Esophagus muscularis mucosa (tissue), 4 donors: ENCODE data around the gene TCF7. TPM values are rescaled to one million over a fixed set of nuclear protein-coding genes. Genes with fewer than 3 reads are reported as not detected.
A peak's percentile ranks its signal among the peaks of the same experiment; 100 is the strongest.

Experiments used
- DNase-seq: peaks from one replicate; pipeline ENCODE4 v3.0.0-alpha.2; 2017; ENCODE audit errors: extremely low spot score
- H3K27ac ChIP-seq, 4 donors: fragments of 200-600 bp; sonication (generic); replicated peaks in 1 of 4; 1 replicate in 3 of 4; 2 replicates in 1 of 4; pipeline ENCODE4 v1.5.1; 2016 to 2019; ENCODE audit warnings: mild to moderate bottlenecking in 1 of 4
- H3K27me3 ChIP-seq, 4 donors: fragments of 200-600 bp; sonication (generic); one replicate each; pipeline versions ENCODE4 v1.5.1 to v1.6.0; 2016 to 2019
- H3K36me3 ChIP-seq, 4 donors: fragments of 200-600 bp; sonication (generic); one replicate each; pipeline ENCODE4 v1.5.1; 2016 to 2019
- H3K4me1 ChIP-seq, 4 donors: fragments of 200-600 bp; sonication (generic); one replicate each; pipeline ENCODE4 v1.5.1; 2016 to 2019
- H3K4me3 ChIP-seq, 4 donors: fragments of 200-600 bp; sonication (generic); 1 replicate in 2 of 4; 2 replicates in 2 of 4; pipeline ENCODE4 v1.5.1; 2016 to 2019; ENCODE audit warnings: mild to moderate bottlenecking in 4 of 4, moderate library complexity in 1 of 4
- H3K9me3 ChIP-seq, 4 donors: fragments of 200-600 bp; sonication (generic); 1 replicate in 3 of 4; 2 replicates in 1 of 4; pipeline ENCODE4 v1.5.1; 2016 to 2019
- EP300 ChIP-seq: sonication (generic); formaldehyde crosslinking; IDR thresholded peaks from one replicate; pipeline ENCODE4 v1.6.1; 2017; ENCODE audit warnings: antibody characterized with exemption
- POLR2A ChIP-seq: fragments of 450-650 bp; IDR thresholded peaks from one replicate; pipeline ENCODE4 v1.6.1; 2017; ENCODE audit warnings: antibody characterized with exemption, moderate library complexity, mild to moderate bottlenecking, low read depth
- POLR2AphosphoS5 ChIP-seq, 2 donors: sonication (generic); formaldehyde crosslinking; IDR thresholded peaks; one replicate each; pipeline ENCODE4 v1.6.1; 2017; ENCODE audit warnings: antibody characterized with exemption in 2 of 2
- WGBS: methylation state at CpG from one replicate; pipeline ENCODE4 v1.1.5; 2018; 5-methylcytosine and 5-hydroxymethylcytosine counted together
- intact Hi-C: fragments of 100-400 bp; cut with DNase I; formaldehyde crosslinking; loops from one replicate; pipeline ENCODE4 v1.15.1; 2023
- total RNA-seq, 4 donors: library from RNA; depleted of rRNA; stranded (reverse); fragments of >200 nt; gene quantifications; one replicate each; pipeline versions ENCODE4 v1.1.0 to v1.2.1, GENCODE V29; 2016
- TF ChIP-seq, protein P1 (sequence below), 3 experiments: fragments of 200-600 bp in 2 of 3; fragments of 450-650 bp in 1 of 3; sonication (generic) in 2 of 3; IDR thresholded peaks; one replicate each; pipeline ENCODE4 v1.5.1; 2017 to 2019; ENCODE audit warnings: antibody characterized with exemption in 3 of 3, mild to moderate bottlenecking in 2 of 3, moderate library complexity in 1 of 3

Gene TCF7
- total RNA-seq, 4 donors from 2014 or later = 0.99 to 2.1 (median 1.5) TPM

DNA sequence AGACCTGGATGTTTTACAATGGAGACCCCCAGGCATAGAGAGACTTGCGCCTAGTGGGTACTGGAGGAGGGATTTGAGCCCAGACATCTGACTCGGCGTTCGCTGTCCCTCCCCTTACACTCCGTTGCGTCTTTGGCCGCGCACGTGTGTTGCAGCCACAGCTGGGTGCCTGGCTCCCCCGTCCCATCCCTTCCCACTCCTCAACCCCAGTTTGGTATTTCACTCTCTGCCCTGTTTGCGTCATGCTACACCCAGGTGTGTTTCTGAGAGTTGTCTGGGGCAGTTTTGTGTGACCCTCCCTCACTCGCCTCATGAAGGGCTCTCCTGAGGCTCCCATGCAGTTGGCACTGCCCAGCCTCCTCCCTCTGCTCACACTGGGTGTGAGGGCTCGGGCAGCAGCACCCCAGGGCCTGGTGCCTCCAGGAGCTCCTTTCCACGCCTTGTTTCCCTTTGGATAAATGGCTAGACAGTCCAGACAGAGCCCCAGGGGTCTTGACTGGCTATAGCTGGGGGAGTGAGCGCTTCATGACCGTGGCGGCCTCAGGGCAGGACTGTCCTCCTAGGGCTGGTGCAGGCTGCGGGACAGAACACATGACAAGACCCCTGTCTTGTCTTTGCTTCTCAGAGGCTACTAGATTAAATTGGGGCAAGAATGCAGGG is 13.6 kb downstream of the TCF7 start:
- intact Hi-C loops = no loop called here
- peak overlapping the region; percentile 18 to 41 (median 38) for H3K27ac ChIP-seq
- peak overlapping the region; percentile 16 to 37 (median 22) for H3K4me3 ChIP-seq
- H3K27me3 ChIP-seq = no peaks in the 10 kb centered on the region
- TF ChIP-seq EP300 = no peak
- TF ChIP-seq, protein P1, sequence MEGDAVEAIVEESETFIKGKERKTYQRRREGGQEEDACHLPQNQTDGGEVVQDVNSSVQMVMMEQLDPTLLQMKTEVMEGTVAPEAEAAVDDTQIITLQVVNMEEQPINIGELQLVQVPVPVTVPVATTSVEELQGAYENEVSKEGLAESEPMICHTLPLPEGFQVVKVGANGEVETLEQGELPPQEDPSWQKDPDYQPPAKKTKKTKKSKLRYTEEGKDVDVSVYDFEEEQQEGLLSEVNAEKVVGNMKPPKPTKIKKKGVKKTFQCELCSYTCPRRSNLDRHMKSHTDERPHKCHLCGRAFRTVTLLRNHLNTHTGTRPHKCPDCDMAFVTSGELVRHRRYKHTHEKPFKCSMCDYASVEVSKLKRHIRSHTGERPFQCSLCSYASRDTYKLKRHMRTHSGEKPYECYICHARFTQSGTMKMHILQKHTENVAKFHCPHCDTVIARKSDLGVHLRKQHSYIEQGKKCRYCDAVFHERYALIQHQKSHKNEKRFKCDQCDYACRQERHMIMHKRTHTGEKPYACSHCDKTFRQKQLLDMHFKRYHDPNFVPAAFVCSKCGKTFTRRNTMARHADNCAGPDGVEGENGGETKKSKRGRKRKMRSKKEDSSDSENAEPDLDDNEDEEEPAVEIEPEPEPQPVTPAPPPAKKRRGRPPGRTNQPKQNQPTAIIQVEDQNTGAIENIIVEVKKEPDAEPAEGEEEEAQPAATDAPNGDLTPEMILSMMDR (IDR thresholded peaks at IDR 0.05) = no peak
- TF ChIP-seq POLR2AphosphoS5 (IDR thresholded peaks at IDR 0.05) = no peak
- TF ChIP-seq POLR2A = no peak
- peaks cover 36 to 57% (median 54%) of the 10 kb centered on the region in 4 donors for H3K4me1 ChIP-seq
- peaks cover 0 to 43% (median 25%) of the 10 kb centered on the region in 4 donors for H3K36me3 ChIP-seq
- H3K9me3 ChIP-seq = no peaks in the 10 kb centered on the region
- WGBS = 83% methylated on average over 14 of the region's 18 CpGs
- no peak for DNase-seq

DNA sequence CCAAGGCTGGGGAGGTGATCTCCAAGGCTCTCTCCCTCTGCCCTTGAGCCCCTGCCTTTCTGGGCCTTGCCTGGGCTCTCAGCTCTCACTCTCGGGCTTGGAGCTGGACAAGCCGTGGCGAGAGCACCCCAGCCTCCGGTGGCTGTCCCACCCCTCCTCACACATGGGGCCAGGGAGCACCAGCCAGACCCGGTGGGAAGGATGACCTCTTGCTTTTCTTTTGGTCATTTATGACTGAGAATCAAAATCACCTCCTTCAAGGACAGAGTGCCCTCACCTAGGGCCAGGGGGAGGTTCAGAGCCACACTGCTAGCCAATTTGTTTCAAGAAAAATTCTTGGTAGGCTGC is 14.1 kb downstream of the TCF7 start:
- DNase-seq = no peak
- no peaks in the 10 kb centered on the region for H3K27me3 ChIP-seq
- H3K9me3 ChIP-seq = no peaks in the 10 kb centered on the region
- H3K4me1 ChIP-seq = peaks cover 36 to 57% (median 54%) of the 10 kb centered on the region in 4 donors
- peak overlapping the region in 2 of 4 donors; percentile 18 to 41 for H3K27ac ChIP-seq
- peaks cover 0 to 47% (median 27%) of the 10 kb centered on the region in 4 donors for H3K36me3 ChIP-seq
- WGBS = 92% methylated on average over 2 of the region's 5 CpGs
- TF ChIP-seq POLR2A = no peak
- no peak for TF ChIP-seq POLR2AphosphoS5 (IDR thresholded peaks at IDR 0.05)
- H3K4me3 ChIP-seq = no peak overlapping the region
- intact Hi-C loops = no loop called here

DNA sequence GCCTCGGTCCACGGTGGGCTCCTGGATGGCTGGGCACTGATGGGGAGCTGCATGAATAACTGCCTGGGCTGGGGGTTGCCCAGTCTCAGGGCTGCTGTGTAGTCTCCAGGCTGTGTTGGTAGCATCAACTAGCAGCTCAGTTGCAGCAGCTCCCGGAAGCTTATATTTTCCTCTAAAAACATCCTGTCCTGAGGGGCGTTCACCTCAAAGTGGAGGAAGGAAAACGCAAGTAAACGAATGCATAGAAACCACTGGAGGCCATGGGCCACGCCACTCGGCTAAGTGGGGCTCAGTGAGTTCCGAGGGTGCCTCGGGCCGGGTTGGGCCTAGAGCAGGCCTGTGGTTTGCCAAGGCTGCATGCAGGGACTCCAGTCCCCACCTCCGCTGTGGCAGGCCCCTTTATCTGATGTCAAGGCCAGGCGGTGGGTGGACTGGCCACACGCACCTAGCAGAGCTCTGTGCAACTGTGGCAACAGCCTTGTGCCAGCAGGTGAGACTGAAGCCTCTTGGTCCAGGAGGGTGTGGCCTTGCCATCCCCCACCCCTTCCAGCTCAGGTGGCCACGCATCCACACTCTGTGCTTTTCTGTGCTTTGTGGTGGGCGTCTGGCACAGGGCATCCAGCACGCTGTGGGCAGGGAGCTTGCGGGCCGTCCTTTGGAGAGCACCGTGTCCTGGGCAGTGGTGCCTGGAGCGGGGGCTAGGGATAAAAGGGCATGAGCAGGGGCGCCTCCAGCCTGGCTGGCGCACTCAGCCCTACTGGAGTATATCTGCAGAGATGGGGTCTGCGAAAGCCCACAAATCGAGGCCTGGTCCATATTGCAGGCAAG is 15.1 kb downstream of the TCF7 start:
- intact Hi-C loops = no loop called here
- H3K36me3 ChIP-seq = peaks cover 0 to 55% (median 37%) of the 10 kb centered on the region in 4 donors
- no peaks in the 10 kb centered on the region for H3K9me3 ChIP-seq
- H3K27ac ChIP-seq = no peak overlapping the region
- DNase-seq = no peak
- WGBS = 92% methylated on average over 13 of the region's 25 CpGs
- peaks cover 33 to 49% (median 49%) of the 10 kb centered on the region in 4 donors for H3K4me1 ChIP-seq
- H3K4me3 ChIP-seq = no peak overlapping the region
- TF ChIP-seq POLR2A (no peak), EP300 (no peak), POLR2AphosphoS5 (IDR thresholded peaks at IDR 0.05) (no peak)
- TF ChIP-seq, protein P1 (IDR thresholded peaks at IDR 0.05) = no peak
- no peaks in the 10 kb centered on the region for H3K27me3 ChIP-seq

DNA sequence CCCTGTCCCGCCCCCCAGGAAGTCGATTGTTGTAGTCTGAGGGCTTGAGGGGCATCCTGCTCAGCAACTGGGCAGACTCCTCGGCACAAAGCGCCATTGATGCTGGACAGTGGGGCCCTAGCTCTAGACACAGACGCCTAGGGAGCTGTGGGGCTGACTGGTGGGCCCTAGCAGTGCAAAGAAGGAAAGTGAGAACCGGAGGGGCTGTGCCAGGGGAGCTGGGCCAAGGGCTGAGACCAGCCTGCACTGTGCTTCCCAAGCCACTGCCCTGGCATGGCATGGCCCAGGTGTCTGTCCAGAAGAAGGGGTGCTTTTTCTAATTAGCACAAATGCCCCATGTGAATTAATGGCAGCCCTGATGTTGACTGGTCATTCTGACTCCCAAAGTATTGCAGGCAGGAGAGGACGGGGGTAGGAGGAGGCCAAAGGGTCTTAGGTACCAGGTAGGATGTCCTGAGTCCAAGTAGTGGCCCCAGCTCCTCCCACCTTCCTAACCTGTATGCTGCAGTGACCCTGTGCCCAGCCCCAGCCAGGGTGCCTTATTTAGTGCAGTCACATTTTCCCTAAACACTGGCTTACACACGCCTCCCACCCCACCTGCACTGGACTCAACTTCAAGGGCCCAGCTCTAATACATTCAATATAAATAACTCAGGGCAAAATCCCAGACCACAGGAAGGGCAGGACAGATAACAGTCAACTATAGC is 15.9 kb downstream of the TCF7 start:
- DNase-seq = no peak
- Histone ChIP-seq H3K4me1 (peaks cover 25 to 42% (median 41%) of the 10 kb centered on the region in 4 donors), H3K27me3 (no peaks in the 10 kb centered on the region), H3K27ac (no peak overlapping the region), H3K9me3 (no peaks in the 10 kb centered on the region), H3K4me3 (no peak overlapping the region), H3K36me3 (peaks cover 0 to 63% (median 44%) of the 10 kb centered on the region in 4 donors)
- intact Hi-C loops = no loop called here
- 83% methylated on average over 4 of the region's 8 CpGs for WGBS
- TF ChIP-seq EP300 (no peak), POLR2AphosphoS5 (IDR thresholded peaks at IDR 0.05) (no peak), POLR2A (no peak)
- TF ChIP-seq, protein P1 (IDR thresholded peaks at IDR 0.05) = no peak

DNA sequence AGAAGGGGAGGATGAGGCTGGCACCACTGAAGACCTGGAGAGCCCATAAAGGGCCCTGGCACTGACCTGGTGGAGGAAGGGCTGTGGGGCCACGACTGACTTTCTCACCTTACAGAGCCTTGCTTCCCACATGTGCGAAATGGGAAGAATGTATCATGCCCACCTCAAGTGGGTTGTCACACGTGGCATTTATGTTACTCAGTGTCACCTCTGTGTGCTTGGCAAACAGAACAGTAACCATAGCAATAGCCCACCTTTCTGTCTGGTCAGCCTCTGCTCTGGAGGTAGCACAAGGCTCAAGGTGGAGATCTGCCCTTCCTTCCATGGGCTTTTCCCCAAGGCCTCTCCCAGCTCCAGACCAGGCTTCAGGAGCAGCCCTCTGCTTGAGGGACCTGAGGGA is 16.7 kb downstream of the TCF7 start:
- DNase-seq = no peak
- peaks cover 17 to 34% (median 33%) of the 10 kb centered on the region in 4 donors for H3K4me1 ChIP-seq
- no CpG with 5 or more reads among the region's 3 CpGs for WGBS
- no peaks in the 10 kb centered on the region for H3K27me3 ChIP-seq
- no peak for TF ChIP-seq EP300
- TF ChIP-seq POLR2AphosphoS5 (IDR thresholded peaks at IDR 0.05) = no peak
- no peak for TF ChIP-seq POLR2A
- TF ChIP-seq, protein P1 (IDR thresholded peaks at IDR 0.05) = no peak
- no peaks in the 10 kb centered on the region for H3K9me3 ChIP-seq
- H3K36me3 ChIP-seq = peaks cover 0 to 71% (median 52%) of the 10 kb centered on the region in 4 donors
- H3K27ac ChIP-seq = no peak overlapping the region
- intact Hi-C loops = no loop called here
- H3K4me3 ChIP-seq = no peak overlapping the region
